ENCODE measurements around the gene GNLY.
"Not testable (repeated sequence)": the region's sequence is repeated elsewhere in the genome, so short reads cannot be mapped to it uniquely, and the experiment has no call there.

The GNLY gene

GRCh38 chr2:85666435-85667316 lies 27.5 kb upstream of the GNLY start:
- in situ Hi-C loops (cut with HindIII; ENCODE audit: low pct_ligation_motif_present, low sequenced_read_pairs) = no loop called here
- H3K27me3 ChIP-seq (replicated peaks) = no peaks in the 10 kb centered on the region
- no peak for DNase-seq
- H3K27ac ChIP-seq = no peak overlapping the region
- no peak overlapping the region for H3K4me3 ChIP-seq (ENCODE audit: low read depth, low read length)
- TF ChIP-seq, protein P1, sequence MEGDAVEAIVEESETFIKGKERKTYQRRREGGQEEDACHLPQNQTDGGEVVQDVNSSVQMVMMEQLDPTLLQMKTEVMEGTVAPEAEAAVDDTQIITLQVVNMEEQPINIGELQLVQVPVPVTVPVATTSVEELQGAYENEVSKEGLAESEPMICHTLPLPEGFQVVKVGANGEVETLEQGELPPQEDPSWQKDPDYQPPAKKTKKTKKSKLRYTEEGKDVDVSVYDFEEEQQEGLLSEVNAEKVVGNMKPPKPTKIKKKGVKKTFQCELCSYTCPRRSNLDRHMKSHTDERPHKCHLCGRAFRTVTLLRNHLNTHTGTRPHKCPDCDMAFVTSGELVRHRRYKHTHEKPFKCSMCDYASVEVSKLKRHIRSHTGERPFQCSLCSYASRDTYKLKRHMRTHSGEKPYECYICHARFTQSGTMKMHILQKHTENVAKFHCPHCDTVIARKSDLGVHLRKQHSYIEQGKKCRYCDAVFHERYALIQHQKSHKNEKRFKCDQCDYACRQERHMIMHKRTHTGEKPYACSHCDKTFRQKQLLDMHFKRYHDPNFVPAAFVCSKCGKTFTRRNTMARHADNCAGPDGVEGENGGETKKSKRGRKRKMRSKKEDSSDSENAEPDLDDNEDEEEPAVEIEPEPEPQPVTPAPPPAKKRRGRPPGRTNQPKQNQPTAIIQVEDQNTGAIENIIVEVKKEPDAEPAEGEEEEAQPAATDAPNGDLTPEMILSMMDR (IDR thresholded peaks at IDR 0.05; ENCODE audit: low read depth, low read length, missing control alignments) = no peak
- H3K36me3 ChIP-seq (replicated peaks) = no peaks in the 10 kb centered on the region

DNA sequence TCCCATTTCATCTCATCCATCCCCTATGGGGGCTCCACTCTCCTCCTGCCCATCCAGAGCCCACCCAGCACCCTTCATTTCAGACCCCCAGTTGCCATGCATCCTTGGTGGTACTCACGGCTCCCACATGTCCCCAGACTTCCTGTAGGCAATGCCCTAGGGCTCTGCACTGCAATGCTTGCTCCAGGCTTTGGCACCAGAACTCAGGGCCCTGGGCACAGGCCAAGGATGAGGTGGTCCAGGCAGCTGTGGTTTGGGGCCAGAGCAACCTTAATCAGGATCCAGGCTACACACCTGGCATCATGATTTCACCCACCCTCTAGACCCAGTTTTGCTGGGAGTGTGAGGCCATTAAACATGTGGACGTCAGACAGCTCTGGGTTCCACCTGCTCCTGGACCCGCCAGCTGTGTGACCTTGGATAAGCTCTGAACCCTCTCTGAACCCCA lies 26.6 kb upstream of the GNLY start:
- Histone ChIP-seq H3K27ac (no peak overlapping the region), H3K36me3 (replicated peaks) (no peaks in the 10 kb centered on the region), H3K27me3 (replicated peaks) (no peaks in the 10 kb centered on the region), H3K4me3 (ENCODE audit: low read depth, low read length) (no peak overlapping the region)
- DNase-seq = no peak
- in situ Hi-C loops (cut with HindIII; ENCODE audit: low pct_ligation_motif_present, low sequenced_read_pairs) = no loop called here
- TF ChIP-seq, protein P1 (IDR thresholded peaks at IDR 0.05; ENCODE audit: low read depth, low read length, missing control alignments) = no peak

DNA sequence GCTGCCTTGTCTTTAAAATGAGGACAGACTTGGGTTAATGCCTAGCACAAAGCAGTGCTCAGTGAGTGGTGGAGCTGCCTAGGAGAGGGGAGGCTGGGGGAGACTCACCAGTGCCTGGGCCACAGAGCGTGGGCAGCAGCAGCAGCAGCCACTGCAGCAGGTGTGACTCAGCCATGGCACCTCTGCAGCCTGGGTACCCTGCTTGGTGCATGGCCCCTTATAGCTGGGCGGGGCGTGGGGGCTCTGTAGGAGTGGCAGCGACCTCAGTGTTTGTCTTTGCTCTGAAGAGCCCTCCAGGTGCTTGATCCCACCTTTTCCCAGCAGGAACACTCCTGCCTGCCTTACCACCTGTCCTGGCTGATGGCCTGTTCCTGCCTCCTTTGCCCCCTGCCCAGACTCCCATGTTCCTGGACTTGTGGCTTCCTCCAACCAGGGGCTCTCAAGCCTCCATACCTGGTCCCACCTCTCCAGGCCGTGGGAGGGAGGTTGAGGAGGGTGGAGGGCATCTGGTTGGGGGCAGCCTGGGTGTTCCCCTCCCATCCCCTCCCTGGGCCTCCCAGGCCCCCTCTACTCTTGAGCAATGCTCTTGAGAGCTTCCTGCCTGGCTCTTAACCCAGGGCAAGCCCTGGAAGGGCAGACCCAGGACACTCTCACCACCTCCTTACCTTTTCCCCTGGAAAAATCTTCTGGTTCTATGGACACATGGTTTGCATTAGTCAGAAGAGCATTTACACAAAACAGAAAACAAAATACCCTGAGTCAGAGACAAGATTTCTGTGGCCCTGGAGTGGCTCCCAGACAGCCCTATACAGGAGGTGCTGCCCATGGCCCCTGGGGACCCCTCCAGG lies 25.9 kb upstream of the GNLY start, which contains the start of gene SFTPB:
SFTPB (minus strand) TSS at position 191 of the 848 bp plus-strand sequence; CDS start at position 175, 16 bp downstream.
- TF ChIP-seq, protein P1 (IDR thresholded peaks at IDR 0.05; ENCODE audit: low read depth, low read length, missing control alignments) = no peak
- Histone ChIP-seq H3K27ac (no peak within 1 kb of the TSS), H3K4me3 (ENCODE audit: low read depth, low read length) (no peak within 1 kb of the TSS), H3K27me3 (replicated peaks) (no peaks in the 10 kb centered on the region), H3K36me3 (replicated peaks) (no peaks in the 10 kb centered on the region)
- in situ Hi-C loops (cut with HindIII; ENCODE audit: low pct_ligation_motif_present, low sequenced_read_pairs) = no loop called here
- DNase-seq = no peak

DNA sequence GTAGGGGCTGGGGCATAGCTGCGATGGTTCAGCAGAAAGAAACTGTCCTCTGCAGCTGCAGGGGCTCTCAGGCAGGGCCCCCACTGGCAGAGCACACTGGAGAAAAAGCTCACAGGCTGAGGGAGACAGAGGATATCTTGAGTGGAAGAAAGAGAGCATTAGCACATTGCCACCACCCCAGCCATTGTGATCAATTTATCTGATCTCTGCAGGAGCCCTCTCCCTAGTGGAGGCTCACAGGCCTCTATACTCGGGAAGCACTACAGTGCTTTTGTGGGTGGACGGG lies 25.4 kb upstream of the GNLY start:
- H3K36me3 ChIP-seq (replicated peaks) = no peaks in the 10 kb centered on the region
- H3K27ac ChIP-seq = no peak overlapping the region
- in situ Hi-C loops (cut with HindIII; ENCODE audit: low pct_ligation_motif_present, low sequenced_read_pairs) = no loop called here
- no peak overlapping the region for H3K4me3 ChIP-seq (ENCODE audit: low read depth, low read length)
- TF ChIP-seq, protein P1 (IDR thresholded peaks at IDR 0.05; ENCODE audit: low read depth, low read length, missing control alignments) = no peak
- no peak for DNase-seq
- no peaks in the 10 kb centered on the region for H3K27me3 ChIP-seq (replicated peaks)

DNA sequence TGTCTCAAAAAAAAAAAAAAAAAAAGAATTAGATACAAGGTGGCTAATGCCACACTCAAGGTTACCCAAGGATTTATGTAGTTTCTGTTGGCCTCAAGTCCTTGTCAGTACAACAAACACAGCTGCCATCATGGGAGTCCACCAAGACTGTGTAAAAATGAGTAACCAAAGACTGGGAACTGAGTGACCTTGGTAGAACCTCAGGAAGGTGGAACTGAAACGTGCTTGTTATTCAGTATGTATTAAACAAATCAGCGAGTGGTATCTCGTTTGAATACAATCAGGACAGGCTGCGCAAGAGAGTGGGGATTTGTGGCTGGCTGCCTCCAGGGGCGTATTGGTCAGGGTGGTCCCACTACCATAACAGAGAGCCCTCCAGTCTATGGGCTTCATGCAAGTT lies 24.6 kb upstream of the GNLY start:
- no peaks in the 10 kb centered on the region for H3K27me3 ChIP-seq (replicated peaks)
- TF ChIP-seq, protein P1 (IDR thresholded peaks at IDR 0.05; ENCODE audit: low read depth, low read length, missing control alignments) = no peak
- in situ Hi-C loops (cut with HindIII; ENCODE audit: low pct_ligation_motif_present, low sequenced_read_pairs) = no loop called here
- no peaks in the 10 kb centered on the region for H3K36me3 ChIP-seq (replicated peaks)
- no peak overlapping the region for H3K27ac ChIP-seq
- no peak for DNase-seq
- no peak overlapping the region for H3K4me3 ChIP-seq (ENCODE audit: low read depth, low read length)

DNA sequence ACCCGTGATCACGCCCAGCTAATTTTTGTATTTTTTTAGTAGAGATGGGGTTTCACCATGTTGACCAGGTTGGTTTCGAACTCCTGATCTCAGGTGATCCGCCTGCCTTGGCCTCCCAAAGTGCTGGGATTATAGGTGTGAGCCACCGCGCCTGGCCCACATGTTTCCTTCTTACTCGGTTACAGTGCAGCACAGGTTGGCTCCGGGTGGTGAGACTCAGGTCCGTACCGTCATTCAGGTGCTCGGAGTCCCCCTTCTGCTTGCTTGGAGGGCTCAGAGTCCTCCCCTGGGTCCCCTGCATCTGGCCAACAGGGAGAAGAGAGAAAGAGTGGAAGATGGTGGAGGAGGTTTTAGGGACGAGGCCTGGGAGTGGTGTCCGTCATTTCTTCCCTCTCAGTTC lies 23.7 kb upstream of the GNLY start:
- H3K27ac ChIP-seq; H3K36me3 ChIP-seq (replicated peaks); H3K27me3 ChIP-seq (replicated peaks); in situ Hi-C loops (cut with HindIII; ENCODE audit: low pct_ligation_motif_present, low sequenced_read_pairs); H3K4me3 ChIP-seq (ENCODE audit: low read depth, low read length); DNase-seq: not testable (repeated sequence)

Data from brain microvascular endothelial cell (primary cell).